Kidney (tissue), 14 donors: Measurements from ENCODE around the gene LRRC2. TPM values are rescaled to one million over a fixed set of nuclear protein-coding genes. Genes with fewer than 3 reads are reported as not detected.

Experiments
- DNase-seq, 5 donors: peaks; one replicate each; pipeline ENCODE4 v3.0.0-alpha.2; 2013 to 2020
- FAIRE-seq: peaks from 2 replicates; lab custom pipeline; 2012; peaks lifted over from hg19 to GRCh38; lab: Jason Lieb, UNC
- H3K27ac ChIP-seq, 2 donors: one replicate each; pipeline ENCODE4 v1.7.0; 2013; ENCODE audit warnings: low read depth in 2 of 2, low read length in 2 of 2, inconsistent platforms in 1 of 2
- H3K27me3 ChIP-seq: one replicate; pipeline ENCODE4 v1.7.1; 2013; ENCODE audit warnings: low read length, inconsistent platforms; ENCODE audit not compliant: control insufficient read depth, insufficient read depth
- H3K36me3 ChIP-seq, 3 donors: one replicate each; pipeline versions ENCODE4 v1.7.0 to v1.7.1; 2013; ENCODE audit warnings: low read length in 3 of 3, control low read depth in 1 of 3, inconsistent platforms in 1 of 3; ENCODE audit not compliant: insufficient read depth in 3 of 3, control insufficient read depth in 2 of 3
- H3K4me1 ChIP-seq, 3 donors: one replicate each; pipeline versions ENCODE4 v1.7.0 to v1.7.1; 2013; ENCODE audit warnings: low read length in 3 of 3, inconsistent platforms in 1 of 3, low read depth in 1 of 3; ENCODE audit not compliant: control insufficient read depth in 2 of 3, insufficient read depth in 2 of 3
- H3K4me3 ChIP-seq, 3 donors: one replicate each; pipeline versions ENCODE4 v1.7.0 to v1.8.1; 2013; ENCODE audit warnings: low read length in 3 of 3, control low read depth in 1 of 3, inconsistent platforms in 1 of 3
- H3K9ac ChIP-seq, 3 donors: one replicate each; pipeline versions ENCODE4 v1.7.0 to v1.7.1; 2013; ENCODE audit warnings: low read length in 3 of 3, control low read depth in 1 of 3, inconsistent platforms in 1 of 3
- H3K9me3 ChIP-seq, 3 donors: one replicate each; pipeline versions ENCODE4 v1.7.0 to v1.7.1; 2013; ENCODE audit warnings: low read length in 3 of 3, control low read depth in 1 of 3, inconsistent platforms in 1 of 3; ENCODE audit not compliant: control insufficient read depth in 2 of 3, insufficient read depth in 1 of 3
- intact Hi-C: fragments of 100-400 bp; cut with DNase I; formaldehyde crosslinking; loops from one replicate; pipeline ENCODE4 v1.11.1; 2022
- polyA plus RNA-seq: library from polyadenylated mRNA; stranded (reverse); fragments of 350-450 nt; fragmentation: Illumina TruSeq; extraction: RNeasy Lipid Tissue Mini Kit (QIAGEN cat#74804); gene quantifications from one replicate; pipeline ENCODE4 v1.2.3, GENCODE V29; 2014; ENCODE audit warnings: low read depth, low replicate concordance; ENCODE audit not compliant: insufficient read depth
- total RNA-seq: library from RNA; stranded (reverse); fragmentation: NEBNext Ultra II Directional; extraction: Animal tissue kit (Norgen Biotek cat#: 25700); gene quantifications from one replicate; pipeline ENCODE4 v1.2.1, GENCODE V29; 2021
- TF ChIP-seq, protein P1 (sequence below): IDR thresholded peaks from 3 replicates; pipeline ENCODE4 v1.5.1; 2012; ENCODE audit warnings: mild to moderate bottlenecking, moderate library complexity, borderline replicate concordance; ENCODE audit not compliant: insufficient read depth; ENCODE audit errors: extremely low read depth
- donor health status: control.
- donor health status: control.
- donor health status: control.
- donor health status: control.
- donor health status: control.
- donor health status: DM: yes; HTN: yes; CAD: no.
- donor health status: Normal renal cell carcinoma (clear cell type).

LRRC2 gene
- total and polyA plus RNA-seq, 2 donors from 2014 or later, result 3.4 to 7.5 TPM

GRCh38 chr3:46517016-46517783 is 48.9 kb downstream of the LRRC2 start:
- Histone ChIP-seq H3K27me3 (no peaks in the 10 kb centered on the region), H3K4me1 (no peaks in the 10 kb centered on the region), H3K9ac (no peak overlapping the region), H3K4me3 (no peak overlapping the region), H3K9me3 (no peaks in the 10 kb centered on the region), H3K36me3 (no peaks in the 10 kb centered on the region), H3K27ac (no peak overlapping the region)
- intact Hi-C loops, result no loop called here
- TF ChIP-seq, protein P1, sequence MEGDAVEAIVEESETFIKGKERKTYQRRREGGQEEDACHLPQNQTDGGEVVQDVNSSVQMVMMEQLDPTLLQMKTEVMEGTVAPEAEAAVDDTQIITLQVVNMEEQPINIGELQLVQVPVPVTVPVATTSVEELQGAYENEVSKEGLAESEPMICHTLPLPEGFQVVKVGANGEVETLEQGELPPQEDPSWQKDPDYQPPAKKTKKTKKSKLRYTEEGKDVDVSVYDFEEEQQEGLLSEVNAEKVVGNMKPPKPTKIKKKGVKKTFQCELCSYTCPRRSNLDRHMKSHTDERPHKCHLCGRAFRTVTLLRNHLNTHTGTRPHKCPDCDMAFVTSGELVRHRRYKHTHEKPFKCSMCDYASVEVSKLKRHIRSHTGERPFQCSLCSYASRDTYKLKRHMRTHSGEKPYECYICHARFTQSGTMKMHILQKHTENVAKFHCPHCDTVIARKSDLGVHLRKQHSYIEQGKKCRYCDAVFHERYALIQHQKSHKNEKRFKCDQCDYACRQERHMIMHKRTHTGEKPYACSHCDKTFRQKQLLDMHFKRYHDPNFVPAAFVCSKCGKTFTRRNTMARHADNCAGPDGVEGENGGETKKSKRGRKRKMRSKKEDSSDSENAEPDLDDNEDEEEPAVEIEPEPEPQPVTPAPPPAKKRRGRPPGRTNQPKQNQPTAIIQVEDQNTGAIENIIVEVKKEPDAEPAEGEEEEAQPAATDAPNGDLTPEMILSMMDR, result no peak
- FAIRE-seq (no peak), DNase-seq (no peak)

DNA sequence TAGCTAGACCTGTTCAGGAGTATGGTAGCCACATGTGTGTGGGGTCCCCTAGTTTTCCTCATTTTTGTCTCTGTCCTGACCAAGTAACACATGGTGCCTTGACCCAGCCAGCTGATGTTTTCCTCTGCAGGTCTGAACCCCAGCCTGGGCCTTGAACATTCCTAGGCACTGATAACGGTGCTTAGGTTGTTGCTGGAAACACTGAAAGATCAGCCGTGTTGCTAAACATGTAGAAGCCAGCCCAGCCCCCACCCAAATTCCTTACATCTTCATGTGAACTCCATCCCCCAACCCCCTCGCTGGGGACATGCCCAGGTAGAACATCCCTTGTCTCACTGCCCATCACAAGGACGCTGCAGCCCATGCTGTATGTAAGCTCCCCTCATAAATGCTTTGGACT is 49.6 kb downstream of the LRRC2 start:
- Histone ChIP-seq H3K36me3 (no peaks in the 10 kb centered on the region), H3K4me3 (no peak overlapping the region), H3K27ac (no peak overlapping the region), H3K9ac (no peak overlapping the region), H3K4me1 (no peaks in the 10 kb centered on the region), H3K9me3 (no peaks in the 10 kb centered on the region), H3K27me3 (no peaks in the 10 kb centered on the region)
- DNase-seq (no peak), FAIRE-seq (no peak)
- TF ChIP-seq, protein P1, result no peak
- intact Hi-C loops, result no loop called here

DNA sequence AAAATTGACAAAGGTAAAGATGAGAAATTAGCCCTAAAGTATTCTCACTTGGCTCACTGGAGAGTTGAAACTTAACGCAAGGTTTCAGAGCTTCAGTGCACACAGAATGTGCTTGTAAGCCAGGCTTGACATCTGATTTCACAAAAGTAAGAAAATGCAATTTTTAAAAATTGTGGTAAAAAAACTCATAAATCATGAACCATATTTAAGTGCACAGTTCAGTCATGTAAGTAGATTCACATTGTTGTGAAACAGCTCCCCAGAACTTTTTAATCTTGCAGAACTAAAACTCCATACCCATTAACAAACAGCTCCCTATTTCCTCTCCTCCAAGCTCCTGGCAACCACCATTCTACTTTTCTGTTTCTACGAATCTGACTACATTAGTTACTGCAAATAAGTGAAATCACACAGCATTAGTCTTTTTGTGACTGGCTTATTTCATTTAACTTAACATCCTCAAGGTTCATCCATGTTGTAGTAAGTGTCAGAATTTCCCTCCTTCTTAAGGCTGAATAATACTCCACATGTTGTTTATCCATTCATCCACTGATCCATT is 53.8 kb downstream of the LRRC2 start:
- intact Hi-C loops, result no loop called here

More for the DNA sequence above, 53.8 kb downstream of the LRRC2 start:
- H3K27ac ChIP-seq, result no peak overlapping the region
- H3K9me3 ChIP-seq, result no peaks in the 10 kb centered on the region
- H3K27me3 ChIP-seq, result no peaks in the 10 kb centered on the region
- TF ChIP-seq, protein P1, result no peak
- no peak overlapping the region for H3K4me3 ChIP-seq
- H3K36me3 ChIP-seq, result no peaks in the 10 kb centered on the region
- H3K9ac ChIP-seq, result no peak overlapping the region
- DNase-seq, result no peak
- no peaks in the 10 kb centered on the region for H3K4me1 ChIP-seq
- no peak for FAIRE-seq
